Measurements from ENCODE around the gene TBK1.

GRCh38 chr12:64469455-64470142, 17.7 kb downstream of the TBK1 start:
- no peak for TF ChIP-seq POLR2AphosphoS5 (IDR thresholded peaks at IDR 0.05)
- TF ChIP-seq POLR2A (IDR thresholded peaks at IDR 0.05), result no peak
- no peak for TF ChIP-seq CTCF (IDR thresholded peaks at IDR 0.05)
